Stimulated activated CD4-positive, alpha-beta T cell treated with anti-CD3 and anti-CD28 coated beads, Interleukin-12 subunit alpha, Interleukin-12 subunit beta, amount 100 ng/mL, for 24 hours (primary cell): ENCODE results near the gene CARD11.
"Not testable (repeated sequence)": the region's sequence is repeated elsewhere in the genome, so short reads cannot be mapped to it uniquely, and the experiment has no call there.

ENCODE experiments used
- DNase-seq, 2 experiments: peaks; one replicate each; pipeline ENCODE4 v3.0.0-alpha.2; 2020; ENCODE audit warnings: low read depth in 2 of 2

CARD11 gene

GRCh38 chr7:3064067-3064466 lies 20.4 kb upstream of the CARD11 start:
- DNase-seq, result no peak

GRCh38 chr7:3063016-3063753 lies 19.5 kb upstream of the CARD11 start:
- peak; percentile 74 to 77 for DNase-seq

- no peak for DNase-seq
These were observed 13.4 kb upstream of the CARD11 start for GRCh38 chr7:3057066-3057420.

GRCh38 chr7:3056234-3057065 lies 12.8 kb upstream of the CARD11 start:
- DNase-seq, result no peak

GRCh38 chr7:3055626-3056025 lies 12.0 kb upstream of the CARD11 start:
- no peak for DNase-seq

- DNase-seq, result peak; percentile 49 to 66
These were observed 692 bp downstream of the CARD11 start for GRCh38 chr7:3042861-3043489.

GRCh38 chr7:3041986-3042675 lies 1.5 kb downstream of the CARD11 start:
- DNase-seq, result no peak

GRCh38 chr7:3039787-3040186 lies 3.9 kb downstream of the CARD11 start:
- DNase-seq, result no peak

GRCh38 chr7:3038011-3038410 lies 5.7 kb downstream of the CARD11 start:
- not testable (repeated sequence) for DNase-seq

GRCh38 chr7:3037259-3037658 lies 6.4 kb downstream of the CARD11 start:
- DNase-seq, result no peak

GRCh38 chr7:3034591-3035150 lies 9.0 kb downstream of the CARD11 start:
- no peak for DNase-seq

GRCh38 chr7:3033581-3033980 lies 10.1 kb downstream of the CARD11 start:
- DNase-seq, result no peak

GRCh38 chr7:3033136-3033535 lies 10.5 kb downstream of the CARD11 start:
- DNase-seq, result no peak

GRCh38 chr7:3032256-3032655 lies 11.4 kb downstream of the CARD11 start:
- no peak for DNase-seq

- no peak for DNase-seq
These were observed 14.5 kb downstream of the CARD11 start for GRCh38 chr7:3029138-3029537.

GRCh38 chr7:3028758-3029093 lies 14.9 kb downstream of the CARD11 start:
- DNase-seq, result no peak

GRCh38 chr7:3028071-3028757 lies 15.5 kb downstream of the CARD11 start:
- peak; percentile 29 to 58 for DNase-seq

GRCh38 chr7:3027005-3027845 lies 16.4 kb downstream of the CARD11 start:
- no peak for DNase-seq

GRCh38 chr7:3025616-3026015 lies 18.1 kb downstream of the CARD11 start:
- no peak for DNase-seq

- DNase-seq, result no peak
These were observed 21.8 kb downstream of the CARD11 start for GRCh38 chr7:3021825-3022224.
